ENCODE data around the gene OXA1L.

Gene OXA1L

DNA sequence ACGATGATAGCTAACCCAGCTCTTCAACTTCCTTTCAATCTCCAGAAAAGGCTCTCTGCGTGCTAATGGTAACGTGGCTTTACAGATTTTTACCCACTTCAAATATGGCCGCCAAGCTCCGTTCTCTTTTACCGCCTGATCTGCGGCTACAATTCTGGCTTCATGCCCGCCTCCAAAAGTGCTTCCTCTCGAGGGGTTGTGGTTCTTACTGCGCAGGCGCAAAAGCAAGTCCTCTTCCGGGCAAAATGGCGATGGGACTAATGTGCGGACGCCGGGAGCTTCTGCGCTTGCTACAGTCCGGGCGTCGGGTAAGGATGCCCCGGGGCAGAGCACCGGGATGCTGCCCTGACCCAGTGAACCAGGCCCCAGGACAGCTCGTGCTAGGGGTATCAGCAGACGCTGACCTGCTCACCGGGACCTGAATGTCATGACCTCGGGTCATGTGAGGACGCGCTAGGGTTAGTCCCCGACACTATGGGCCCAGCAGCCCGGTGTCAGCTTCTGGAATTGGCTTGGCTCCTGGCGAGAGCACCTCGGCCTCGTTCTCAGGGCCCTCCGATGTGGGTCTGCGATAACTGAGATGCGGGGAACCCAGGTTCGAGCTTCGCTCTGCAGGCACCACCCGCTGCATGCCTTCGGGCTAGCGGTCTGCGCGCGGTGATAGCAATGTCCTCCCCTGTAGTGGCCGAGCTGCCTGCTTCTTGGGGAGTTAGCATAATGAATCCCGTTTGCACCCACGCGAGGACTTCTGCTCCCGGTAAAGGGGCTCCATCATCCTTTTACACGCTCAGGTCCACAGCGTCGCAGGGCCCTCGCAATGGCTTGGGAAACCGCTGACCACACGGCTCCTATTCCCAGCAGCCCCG is at the start of gene OXA1L:
Gene OXA1L (plus strand): TSS at position 232 of the 866 bp plus-strand sequence. CDS start 14 bp downstream, at position 246.
- Histone ChIP-seq H3K9me3 (ENCODE audit: low read length) (no peaks in the 10 kb centered on the region), H3K9ac (ENCODE audit: low read length) (peak within 1 kb of the TSS; percentile 91), H4K20me1 (ENCODE audit: insufficient read depth, low read length) (no peaks in the 10 kb centered on the region), H3K4me1 (ENCODE audit: insufficient read depth, low read length, severe bottlenecking) (peaks cover 36% of the 10 kb centered on the region), H3K4me2 (ENCODE audit: low read length) (peak within 1 kb of the TSS; percentile 74), H3K9me2 (ENCODE audit: low read depth, low read length) (no peaks in the 10 kb centered on the region), H3K27ac (ENCODE audit: low read depth, low read length, poor library complexity, severe bottlenecking) (peak within 1 kb of the TSS; percentile 68), H3K36me3 (ENCODE audit: insufficient read depth, low read length) (peaks cover 39% of the 10 kb centered on the region), H3K79me2 (ENCODE audit: insufficient read depth, low read length) (peaks cover 15% of the 10 kb centered on the region), H3K27me3 (ENCODE audit: insufficient read depth, low read length) (no peaks in the 10 kb centered on the region), H3F3A (ENCODE audit: insufficient read depth, low read length) (no peaks in the 10 kb centered on the region), H3K4me3 (ENCODE audit: low read depth, low read length, poor library complexity, severe bottlenecking) (peak within 1 kb of the TSS; percentile 91), H2AFZ (ENCODE audit: low read length) (peak within 1 kb of the TSS; percentile 14; the same call in 1 of the 2 replicates)
- TF ChIP-seq, protein P1, sequence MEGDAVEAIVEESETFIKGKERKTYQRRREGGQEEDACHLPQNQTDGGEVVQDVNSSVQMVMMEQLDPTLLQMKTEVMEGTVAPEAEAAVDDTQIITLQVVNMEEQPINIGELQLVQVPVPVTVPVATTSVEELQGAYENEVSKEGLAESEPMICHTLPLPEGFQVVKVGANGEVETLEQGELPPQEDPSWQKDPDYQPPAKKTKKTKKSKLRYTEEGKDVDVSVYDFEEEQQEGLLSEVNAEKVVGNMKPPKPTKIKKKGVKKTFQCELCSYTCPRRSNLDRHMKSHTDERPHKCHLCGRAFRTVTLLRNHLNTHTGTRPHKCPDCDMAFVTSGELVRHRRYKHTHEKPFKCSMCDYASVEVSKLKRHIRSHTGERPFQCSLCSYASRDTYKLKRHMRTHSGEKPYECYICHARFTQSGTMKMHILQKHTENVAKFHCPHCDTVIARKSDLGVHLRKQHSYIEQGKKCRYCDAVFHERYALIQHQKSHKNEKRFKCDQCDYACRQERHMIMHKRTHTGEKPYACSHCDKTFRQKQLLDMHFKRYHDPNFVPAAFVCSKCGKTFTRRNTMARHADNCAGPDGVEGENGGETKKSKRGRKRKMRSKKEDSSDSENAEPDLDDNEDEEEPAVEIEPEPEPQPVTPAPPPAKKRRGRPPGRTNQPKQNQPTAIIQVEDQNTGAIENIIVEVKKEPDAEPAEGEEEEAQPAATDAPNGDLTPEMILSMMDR (IDR thresholded peaks at IDR 0.05; ENCODE audit: low read length) = no peak
- TF ChIP-seq EZH2 (IDR thresholded peaks at IDR 0.05; ENCODE audit: borderline replicate concordance, low read length) = no peak

DNA sequence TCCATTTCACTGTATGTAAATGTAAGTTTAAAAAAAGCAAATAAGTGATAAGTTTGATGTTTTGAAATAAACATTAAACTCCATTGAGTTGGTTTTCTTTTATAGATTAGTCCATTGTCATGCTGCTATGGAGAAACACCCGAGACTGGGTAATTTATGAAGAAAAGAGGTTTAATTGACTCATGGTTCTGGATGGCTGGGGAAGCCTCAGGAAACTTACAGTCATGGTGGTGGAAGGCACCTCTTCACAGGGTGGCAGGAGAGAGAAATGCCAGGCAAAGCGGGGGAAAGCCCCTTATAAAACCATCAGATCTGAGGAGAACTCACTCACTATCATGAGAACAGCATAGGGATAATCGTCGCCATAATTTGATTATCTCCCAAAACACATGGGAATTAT is 48.4 kb upstream of the OXA1L start:
- Histone ChIP-seq H3K9me3 (ENCODE audit: low read length) (no peaks in the 10 kb centered on the region), H2AFZ (ENCODE audit: low read length) (no peak overlapping the region), H3K4me2 (ENCODE audit: low read length) (no peak overlapping the region), H3K9ac (ENCODE audit: low read length) (no peak overlapping the region), H3K79me2 (ENCODE audit: insufficient read depth, low read length) (no peaks in the 10 kb centered on the region), H3K27me3 (ENCODE audit: insufficient read depth, low read length) (no peaks in the 10 kb centered on the region; the same call in 1 of the 2 replicates), H3K4me1 (ENCODE audit: insufficient read depth, low read length, severe bottlenecking) (peaks cover 8% of the 10 kb centered on the region), H3K27ac (ENCODE audit: low read depth, low read length, poor library complexity, severe bottlenecking) (no peak overlapping the region), H3K36me3 (ENCODE audit: insufficient read depth, low read length) (no peaks in the 10 kb centered on the region), H3K9me2 (ENCODE audit: low read depth, low read length) (no peaks in the 10 kb centered on the region), H3F3A (ENCODE audit: insufficient read depth, low read length) (no peaks in the 10 kb centered on the region; the same call in 1 of the 2 replicates), H3K4me3 (ENCODE audit: low read depth, low read length, poor library complexity, severe bottlenecking) (no peak overlapping the region), H4K20me1 (ENCODE audit: insufficient read depth, low read length) (no peaks in the 10 kb centered on the region)
- TF ChIP-seq, protein P1 (IDR thresholded peaks at IDR 0.05; ENCODE audit: low read length) = no peak
- no peak for TF ChIP-seq EZH2 (IDR thresholded peaks at IDR 0.05; ENCODE audit: borderline replicate concordance, low read length)

DNA sequence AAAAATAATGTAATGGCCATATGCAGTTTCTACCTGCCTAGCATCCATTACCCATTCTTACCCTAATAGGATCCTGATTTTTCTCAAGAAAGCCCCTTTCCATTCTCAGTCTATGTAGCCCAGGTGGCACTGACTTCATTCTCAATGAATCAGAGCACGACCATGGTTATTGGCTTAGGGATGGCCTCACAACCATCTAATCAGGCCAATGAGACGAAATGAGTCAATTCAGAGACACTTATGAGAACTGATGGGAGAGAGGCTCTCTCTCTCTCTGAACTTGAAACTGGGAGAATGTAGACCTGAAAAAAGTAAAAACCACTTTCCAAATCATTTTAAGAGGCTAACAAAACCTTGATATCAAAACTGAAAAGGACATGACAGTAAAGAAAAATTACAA is 45.3 kb upstream of the OXA1L start:
- no peaks in the 10 kb centered on the region for H3F3A ChIP-seq (ENCODE audit: insufficient read depth, low read length)
- no peaks in the 10 kb centered on the region for H4K20me1 ChIP-seq (ENCODE audit: insufficient read depth, low read length)
- TF ChIP-seq EZH2 (IDR thresholded peaks at IDR 0.05; ENCODE audit: borderline replicate concordance, low read length) = no peak
- TF ChIP-seq, protein P1 (IDR thresholded peaks at IDR 0.05; ENCODE audit: low read length) = no peak
- H3K4me1 ChIP-seq (ENCODE audit: insufficient read depth, low read length, severe bottlenecking) = no peaks in the 10 kb centered on the region
- no peak overlapping the region for H2AFZ ChIP-seq (ENCODE audit: low read length)
- H3K9me2 ChIP-seq (ENCODE audit: low read depth, low read length) = no peaks in the 10 kb centered on the region
- no peaks in the 10 kb centered on the region for H3K79me2 ChIP-seq (ENCODE audit: insufficient read depth, low read length)
- H3K27ac ChIP-seq (ENCODE audit: low read depth, low read length, poor library complexity, severe bottlenecking) = no peak overlapping the region
- H3K4me2 ChIP-seq (ENCODE audit: low read length) = no peak overlapping the region
- no peak overlapping the region for H3K4me3 ChIP-seq (ENCODE audit: low read depth, low read length, poor library complexity, severe bottlenecking)
- H3K27me3 ChIP-seq (ENCODE audit: insufficient read depth, low read length) = no peaks in the 10 kb centered on the region; the same call in 1 of the 2 replicates
- H3K36me3 ChIP-seq (ENCODE audit: insufficient read depth, low read length) = no peaks in the 10 kb centered on the region
- no peak overlapping the region for H3K9ac ChIP-seq (ENCODE audit: low read length)
- no peaks in the 10 kb centered on the region for H3K9me3 ChIP-seq (ENCODE audit: low read length)

Measured in OCI-LY1 (cell line).